Fibroblast of peridontal ligament (primary cell): ENCODE measurements around the gene BBC3.
"Not testable (repeated sequence)": the region's sequence is repeated elsewhere in the genome, so short reads cannot be mapped to it uniquely, and the experiment has no call there.

Source experiments
- DNase-seq: peaks from one replicate; pipeline ENCODE4 v3.0.0-alpha.2; 2010; ENCODE audit errors: extremely low read depth

BBC3 gene, protein sequence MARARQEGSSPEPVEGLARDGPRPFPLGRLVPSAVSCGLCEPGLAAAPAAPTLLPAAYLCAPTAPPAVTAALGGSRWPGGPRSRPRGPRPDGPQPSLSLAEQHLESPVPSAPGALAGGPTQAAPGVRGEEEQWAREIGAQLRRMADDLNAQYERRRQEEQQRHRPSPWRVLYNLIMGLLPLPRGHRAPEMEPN

DNA sequence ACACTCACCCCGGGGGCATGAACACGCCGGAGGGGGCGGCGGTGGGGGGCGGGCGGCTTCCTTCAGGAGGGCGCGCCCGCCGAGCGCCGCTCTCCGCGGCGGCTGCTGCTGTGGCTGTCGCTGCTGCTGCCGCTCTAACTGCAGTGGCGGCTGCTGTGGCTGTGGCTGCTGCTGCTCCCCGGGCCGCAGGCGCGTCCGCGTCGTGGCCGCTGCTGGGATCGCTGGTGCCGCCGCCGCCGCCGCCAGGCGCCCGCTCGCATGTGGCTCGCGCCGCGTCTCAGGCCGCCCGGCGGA lies at the start of gene BBC3:
BBC3 (minus strand) TSS at position 279 of the 294 bp plus-strand sequence. CDS start 2,768 bp downstream, outside the sequence.
- no peak for DNase-seq

DNA sequence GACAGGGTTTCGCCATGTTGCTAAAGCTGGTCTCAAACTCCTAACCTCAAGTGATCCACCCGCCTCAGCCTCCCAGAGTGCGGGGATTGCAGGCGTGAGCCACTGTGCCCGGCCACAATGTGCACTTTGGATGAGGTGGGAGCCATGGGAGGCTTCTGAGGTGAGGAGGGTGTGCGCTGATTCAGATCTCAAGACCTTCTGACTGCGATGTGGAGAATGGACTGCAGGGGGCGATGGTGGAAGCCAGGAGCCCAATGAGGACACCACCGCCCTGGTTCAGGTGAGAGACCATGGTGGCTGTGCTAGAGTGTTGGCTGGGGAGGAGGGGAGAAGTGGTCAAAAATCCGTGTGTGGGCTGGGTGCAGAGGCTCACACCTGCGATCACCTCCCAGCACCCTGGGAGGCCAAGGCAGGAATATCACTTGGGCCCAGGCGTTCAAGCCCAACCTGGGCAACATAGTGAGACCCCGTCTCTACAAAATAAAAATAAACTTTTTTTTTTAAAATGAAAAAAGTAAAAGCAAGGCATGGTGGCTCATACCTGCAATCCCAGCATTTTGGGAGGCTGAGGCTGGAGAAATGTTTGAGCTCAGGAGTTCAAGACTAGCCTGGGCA lies 49.3 kb upstream of the BBC3 start:
- DNase-seq, result no peak

DNA sequence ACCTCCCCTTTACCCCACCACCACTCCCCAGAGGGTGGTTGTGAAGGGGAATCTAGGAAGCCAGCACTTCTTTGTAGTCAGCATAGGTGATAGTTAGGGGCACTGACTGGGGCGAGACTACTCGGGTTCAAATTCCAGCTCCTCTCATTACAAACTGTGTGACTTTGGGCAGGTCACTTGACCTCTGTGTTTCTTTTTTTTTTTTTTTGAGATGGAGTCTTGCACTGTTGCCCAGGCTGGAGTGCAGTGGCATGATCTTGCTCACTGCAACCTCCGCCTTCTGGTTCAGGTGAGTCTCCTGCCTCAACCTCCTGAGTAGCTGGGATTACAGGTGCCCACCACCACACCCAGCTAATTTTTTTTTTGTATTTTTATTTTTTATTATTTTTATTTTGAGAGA lies 45.5 kb upstream of the BBC3 start:
- DNase-seq, result not testable (repeated sequence)

DNA sequence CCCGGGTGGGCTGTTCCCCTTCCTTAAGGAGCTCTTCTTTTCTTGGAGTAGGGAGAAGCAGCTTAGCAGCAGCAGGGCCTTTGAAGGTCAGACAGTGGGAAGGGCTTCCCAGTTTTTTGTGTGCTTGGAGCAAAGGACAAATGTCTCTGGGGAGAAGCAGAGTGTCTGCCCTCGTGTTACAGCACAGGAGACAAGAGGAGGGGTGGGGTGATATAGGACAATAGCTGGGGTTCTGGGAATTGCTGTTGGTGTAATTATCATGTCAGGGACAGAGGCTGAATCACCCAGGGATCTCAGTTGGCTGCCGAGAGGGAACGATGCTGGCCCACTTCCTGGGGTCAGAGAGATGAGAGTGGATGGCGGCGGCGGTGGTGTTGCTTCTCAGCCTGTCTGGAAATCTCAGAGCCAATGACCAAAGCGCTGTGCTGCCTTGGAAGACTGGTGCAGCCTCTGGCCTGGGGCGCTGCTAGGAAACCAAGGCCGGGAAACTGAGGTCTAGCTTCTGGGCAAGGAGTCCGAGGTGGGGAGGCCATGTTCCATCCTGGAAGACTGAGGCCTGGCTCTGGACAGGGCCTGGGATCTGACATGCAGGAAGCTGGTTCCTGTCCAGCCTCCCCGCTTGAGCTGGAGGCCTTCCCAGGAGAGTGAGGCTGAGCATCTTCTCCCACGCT lies 44.9 kb upstream of the BBC3 start:
- DNase-seq, result peak; percentile 41

DNA sequence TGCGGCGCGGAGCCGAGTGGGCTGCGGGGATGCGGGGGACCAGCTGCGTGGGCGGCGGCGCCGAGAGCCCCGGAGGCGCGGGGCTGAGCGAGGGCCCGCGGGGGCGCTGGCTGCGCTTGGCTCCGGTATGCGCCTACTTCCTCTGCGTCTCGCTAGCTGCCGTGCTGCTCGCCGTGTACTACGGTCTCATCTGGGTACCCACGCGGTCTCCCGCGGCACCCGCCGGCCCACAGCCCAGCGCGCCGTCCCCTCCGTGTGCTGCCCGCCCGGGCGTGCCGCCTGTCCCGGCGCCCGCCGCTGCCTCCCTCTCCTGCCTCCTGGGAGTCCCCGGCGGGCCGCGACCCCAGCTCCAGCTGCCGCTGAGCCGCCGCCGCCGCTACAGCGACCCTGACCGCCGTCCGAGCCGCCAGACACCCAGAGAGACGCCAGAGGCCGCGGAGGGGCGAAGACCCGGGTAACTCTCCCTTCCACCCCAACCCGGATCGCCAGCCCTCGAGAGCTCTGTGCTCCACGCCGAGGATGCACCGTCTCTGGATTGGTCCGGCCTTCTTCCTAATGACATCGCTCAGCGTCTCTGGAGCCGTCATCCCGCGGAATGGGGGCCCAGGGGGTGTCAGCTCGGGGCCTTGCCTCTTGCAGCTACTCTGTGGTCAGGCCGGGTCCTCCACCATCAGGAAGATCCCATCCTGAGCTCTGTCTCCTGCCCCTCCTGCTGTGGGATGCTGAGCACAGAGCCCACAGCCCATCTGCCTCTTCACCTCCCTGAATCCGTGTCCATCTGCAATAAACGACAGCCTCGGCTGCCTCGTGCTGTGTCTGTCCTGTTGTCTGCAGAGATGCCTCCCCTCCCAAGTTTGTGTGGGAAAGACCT lies 44.1 kb upstream of the BBC3 start:
- DNase-seq, result peak; percentile 15

DNA sequence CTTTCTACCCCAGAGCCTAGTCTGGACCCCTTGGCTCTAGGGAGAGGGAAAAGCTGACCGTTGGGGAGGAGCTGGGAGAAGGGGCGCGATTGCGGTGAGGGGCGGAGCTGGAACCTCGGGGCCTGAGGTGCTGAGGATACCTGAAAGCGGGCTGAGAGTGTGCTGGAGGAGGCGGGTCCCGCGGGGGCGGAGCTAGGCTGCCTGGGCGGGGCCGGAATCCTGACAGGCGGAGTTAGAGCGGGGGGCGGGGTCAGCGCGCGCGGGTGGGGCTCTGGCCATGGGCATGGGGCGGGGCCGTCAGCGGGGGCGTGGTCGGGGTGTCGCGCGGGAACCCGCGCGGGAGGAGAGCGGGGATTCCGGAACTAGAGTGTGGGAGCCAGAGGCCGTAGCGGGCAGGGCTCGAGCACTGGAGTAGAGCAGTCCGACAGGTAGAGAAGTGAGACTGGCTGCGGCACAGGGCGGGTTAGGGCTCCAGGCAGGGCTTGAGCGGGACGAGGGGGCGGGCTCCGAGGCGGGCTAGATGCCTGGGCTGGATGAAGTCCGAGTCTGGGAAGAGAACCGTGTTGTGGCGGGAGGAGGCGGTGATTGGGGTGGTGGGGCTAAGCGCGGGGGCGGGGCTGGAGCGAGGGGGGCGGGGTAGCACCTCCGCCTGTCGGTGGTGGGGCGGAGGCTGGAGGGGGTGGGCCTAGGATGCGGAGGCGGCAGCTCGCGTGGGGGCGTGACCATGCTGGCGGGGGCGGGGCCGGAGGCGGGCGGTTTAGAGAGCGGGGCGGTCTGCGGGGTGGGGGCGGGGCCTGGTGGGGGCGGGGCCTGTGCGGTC lies 43.3 kb upstream of the BBC3 start, which contains the start of gene INAFM1:
INAFM1 (plus strand) TSS at position 815 of the 820 bp plus-strand sequence. CDS start 35 bp downstream, outside the sequence.
- peak; percentile 88 for DNase-seq

DNA sequence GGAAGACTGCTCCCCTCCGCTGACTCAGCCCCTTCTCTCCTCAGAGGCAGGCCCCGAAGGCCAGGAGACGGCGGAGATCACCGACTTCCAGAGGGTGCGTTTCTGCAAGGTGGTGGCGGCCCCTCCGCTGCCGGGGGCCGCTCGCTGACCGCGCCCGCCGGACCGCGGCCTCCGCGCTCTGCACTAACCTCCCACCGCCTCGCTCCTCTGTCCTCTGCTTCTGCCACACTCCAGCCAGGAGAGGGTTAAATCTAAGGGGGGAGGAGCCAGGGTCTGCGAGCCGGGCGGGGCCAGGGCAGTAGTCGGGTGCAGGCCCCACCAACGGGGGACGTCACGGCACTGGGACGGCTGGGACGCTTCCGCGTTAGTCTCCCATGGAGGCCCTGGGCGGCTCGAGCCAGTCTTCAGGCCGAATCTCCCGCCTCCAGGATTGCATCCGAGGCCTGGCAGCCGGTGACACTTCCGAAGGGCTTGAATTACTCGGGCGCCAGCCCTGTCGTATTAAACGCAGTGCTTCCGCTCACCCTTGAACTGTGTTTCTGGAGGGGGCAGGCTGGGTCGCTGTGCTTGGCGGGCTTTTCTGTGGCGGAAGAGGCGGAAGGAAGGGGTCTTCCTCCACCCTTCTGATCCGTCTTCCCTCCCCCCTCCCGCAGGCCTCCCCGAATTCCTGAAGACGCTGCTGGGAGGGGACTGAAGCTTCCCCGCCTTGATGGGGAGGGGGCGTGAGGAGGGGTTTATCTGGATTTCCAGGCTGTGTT lies 42.5 kb upstream of the BBC3 start:
- peak; percentile 88 for DNase-seq

DNA sequence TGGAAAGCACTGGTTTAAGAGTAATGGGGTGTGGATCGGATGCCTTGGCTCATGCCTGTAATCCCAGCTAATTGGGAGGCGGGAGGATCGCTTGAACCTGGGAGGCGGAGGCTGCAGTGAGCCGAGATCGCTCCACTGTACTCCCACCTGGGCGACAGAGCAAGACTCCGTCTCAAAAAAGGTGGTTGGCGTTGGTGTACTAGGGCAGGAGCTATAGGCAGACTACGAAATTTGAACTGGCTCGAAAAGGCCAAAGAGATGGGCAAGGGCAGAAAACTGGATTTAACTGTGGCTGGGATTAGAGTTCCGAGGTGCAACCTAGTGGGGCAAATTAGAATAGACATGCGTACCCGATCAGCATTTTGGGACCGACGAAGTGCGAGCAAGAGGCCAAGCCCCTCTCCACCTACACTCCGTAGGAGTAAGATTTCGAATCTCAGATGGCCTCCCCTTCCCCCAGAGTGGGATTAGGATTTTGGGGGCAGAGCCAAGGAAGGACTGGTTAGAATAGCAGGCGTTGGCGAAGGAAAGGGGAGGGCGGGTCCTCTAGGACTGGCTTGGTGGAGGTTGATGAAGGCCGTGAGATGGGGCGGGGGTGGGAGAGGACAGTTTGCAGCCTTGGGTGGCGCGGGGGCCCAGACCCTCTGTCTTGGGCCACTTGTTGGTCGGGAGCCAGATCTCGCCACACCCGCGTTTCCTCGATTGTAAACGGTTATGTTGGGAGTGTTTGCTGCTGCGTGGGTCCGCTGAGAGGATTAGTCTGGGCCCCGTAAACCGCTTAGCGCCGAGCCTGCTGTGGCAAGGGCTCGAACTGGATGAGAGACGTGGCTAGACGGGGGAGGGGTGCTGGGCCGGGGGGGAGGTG lies 41.7 kb upstream of the BBC3 start:
- DNase-seq, result peak; percentile 23

DNA sequence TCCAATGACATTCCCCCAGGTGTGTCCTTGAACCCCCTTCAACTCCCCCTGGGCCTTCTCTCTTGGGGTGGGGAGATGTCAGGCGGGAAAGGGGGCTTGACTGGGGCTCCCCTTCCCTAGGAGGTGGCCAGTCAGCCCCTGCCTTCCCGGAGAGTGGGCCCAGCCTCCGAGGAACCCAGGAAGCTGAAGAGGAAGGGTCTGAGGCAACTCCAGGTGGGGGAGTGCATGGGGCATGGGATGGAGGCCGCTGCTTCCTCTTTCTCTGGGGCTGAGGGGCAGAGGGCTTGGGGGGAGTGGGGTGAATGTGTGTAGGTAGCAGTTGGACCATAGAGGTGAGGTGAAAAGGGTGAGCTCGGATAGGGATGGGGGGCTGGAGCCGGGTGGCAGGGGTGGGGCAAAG lies 41.0 kb upstream of the BBC3 start:
- DNase-seq, result no peak

DNA sequence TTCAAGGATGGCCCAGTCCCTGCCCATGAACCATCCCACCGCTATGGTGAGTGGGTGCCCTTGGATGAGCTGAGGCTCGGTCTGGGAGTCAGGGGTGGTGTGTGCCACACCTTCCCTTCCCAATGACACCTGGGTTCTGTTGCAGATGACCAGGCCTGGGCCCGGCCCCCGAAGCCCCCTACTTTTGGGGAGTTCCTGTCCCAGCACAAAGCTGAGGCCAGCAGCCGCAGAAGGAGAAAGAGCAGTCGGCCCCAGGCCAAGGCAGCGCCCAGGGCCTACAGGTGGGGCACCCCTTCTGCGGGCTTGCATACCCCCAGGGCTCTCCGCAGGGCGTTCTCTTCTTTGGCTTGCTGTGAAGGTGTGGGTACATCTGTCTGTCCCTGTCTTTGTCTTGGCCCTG lies 39.4 kb upstream of the BBC3 start:
- no peak for DNase-seq

DNA sequence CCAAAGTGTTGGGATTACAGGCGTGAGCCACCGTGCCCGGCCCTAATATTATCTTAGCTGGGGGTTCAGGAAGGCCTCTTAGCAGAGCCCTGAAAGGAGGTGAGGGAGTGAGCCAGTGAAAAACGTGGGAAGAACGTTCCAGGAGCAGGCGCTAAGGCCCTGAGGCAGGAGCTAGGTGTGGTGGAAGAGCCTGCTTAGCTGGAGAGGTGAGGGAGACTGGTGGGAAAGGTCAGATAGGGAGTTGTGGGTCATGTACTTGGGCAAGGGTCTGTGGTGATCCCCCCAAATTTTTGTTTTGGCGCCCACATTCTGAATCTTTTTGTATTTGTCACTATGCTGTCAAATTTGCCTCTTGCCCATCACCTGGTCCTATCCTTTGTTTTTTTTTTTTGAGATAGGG lies 38.6 kb upstream of the BBC3 start:
- DNase-seq, result no peak

DNA sequence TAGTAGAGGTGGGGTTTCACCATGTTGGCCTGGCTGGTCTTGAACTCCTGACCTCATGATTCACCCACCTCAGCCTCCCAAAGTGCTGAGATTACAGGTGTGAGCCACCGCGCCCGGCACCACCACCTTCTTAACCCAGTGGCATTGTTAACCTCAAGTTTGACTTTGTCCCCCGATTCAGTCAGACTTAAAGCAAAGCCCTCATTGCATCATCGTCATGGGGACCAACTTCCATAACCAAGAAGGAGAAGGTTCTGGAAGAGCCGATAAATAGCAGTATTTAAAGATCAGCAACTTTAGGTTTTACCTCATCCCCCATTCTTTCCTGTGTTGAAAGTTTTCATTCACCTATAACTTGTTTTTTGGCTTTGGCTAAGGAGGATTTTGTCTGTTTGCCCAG lies 37.0 kb upstream of the BBC3 start:
- DNase-seq, result no peak

DNA sequence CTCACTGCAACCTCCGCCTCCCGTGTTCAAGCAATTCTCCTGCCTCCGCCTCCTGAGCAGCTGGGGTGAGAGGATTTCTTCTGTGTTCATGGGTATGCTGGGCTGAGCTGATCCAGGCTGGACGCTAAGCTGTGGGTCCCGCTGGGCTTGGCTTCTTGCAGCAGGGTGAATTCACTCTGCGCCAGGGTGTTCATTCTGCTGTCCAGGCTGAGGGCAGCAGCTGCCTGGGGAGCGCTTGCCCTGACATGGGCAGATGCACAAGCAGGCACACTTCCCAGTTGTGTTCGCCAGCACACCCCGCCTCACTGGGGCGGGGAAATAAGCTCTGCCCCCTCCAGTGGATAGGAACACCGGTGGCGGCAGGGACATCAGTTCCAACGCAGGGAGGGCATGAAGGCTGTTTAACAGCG lies 36.4 kb upstream of the BBC3 start:
- DNase-seq, result no peak

DNA sequence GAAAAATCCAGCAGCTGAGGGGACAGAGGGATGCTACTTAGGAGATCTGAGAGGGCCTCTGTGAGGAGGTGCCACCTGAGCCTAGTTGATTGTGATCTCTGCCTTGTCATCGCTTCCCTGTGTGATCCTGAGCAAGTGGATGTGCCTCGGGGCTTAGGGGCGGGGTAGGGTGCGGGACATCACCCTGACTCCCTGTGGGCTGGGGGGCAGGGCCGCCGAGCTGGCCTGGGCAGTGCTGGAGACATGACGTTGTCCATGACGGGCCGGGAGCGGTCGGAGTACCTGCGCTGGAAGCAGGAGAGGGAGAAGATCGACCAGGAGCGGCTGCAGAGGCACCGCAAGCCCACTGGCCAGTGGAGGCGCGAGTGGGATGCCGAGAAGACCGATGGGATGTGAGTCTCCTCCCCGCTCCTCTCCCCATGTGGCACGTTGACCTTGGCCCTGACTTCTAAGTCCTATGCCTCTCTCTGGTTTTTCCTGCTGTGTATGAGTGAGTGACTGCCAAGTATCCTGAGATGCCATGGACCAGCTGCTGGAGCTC lies 35.5 kb upstream of the BBC3 start:
- DNase-seq, result no peak

DNA sequence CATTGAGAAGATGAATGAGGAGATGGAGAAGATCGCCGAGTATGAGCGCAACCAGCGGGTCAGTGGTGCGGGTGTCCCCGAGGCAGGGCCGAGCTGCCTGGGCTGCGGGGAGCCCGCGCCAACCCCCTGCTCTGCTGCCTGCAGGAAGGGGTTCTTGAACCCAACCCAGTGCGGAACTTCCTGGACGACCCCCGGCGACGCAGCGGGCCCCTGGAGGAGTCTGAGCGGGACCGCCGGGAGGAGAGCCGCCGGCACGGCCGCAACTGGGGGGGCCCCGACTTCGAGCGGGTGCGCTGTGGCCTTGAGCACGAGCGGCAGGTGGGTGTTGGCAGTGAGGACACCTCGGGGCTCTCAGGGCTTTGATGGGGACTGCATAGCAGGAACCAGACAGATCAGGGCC lies 33.6 kb upstream of the BBC3 start:
- no peak for DNase-seq

DNA sequence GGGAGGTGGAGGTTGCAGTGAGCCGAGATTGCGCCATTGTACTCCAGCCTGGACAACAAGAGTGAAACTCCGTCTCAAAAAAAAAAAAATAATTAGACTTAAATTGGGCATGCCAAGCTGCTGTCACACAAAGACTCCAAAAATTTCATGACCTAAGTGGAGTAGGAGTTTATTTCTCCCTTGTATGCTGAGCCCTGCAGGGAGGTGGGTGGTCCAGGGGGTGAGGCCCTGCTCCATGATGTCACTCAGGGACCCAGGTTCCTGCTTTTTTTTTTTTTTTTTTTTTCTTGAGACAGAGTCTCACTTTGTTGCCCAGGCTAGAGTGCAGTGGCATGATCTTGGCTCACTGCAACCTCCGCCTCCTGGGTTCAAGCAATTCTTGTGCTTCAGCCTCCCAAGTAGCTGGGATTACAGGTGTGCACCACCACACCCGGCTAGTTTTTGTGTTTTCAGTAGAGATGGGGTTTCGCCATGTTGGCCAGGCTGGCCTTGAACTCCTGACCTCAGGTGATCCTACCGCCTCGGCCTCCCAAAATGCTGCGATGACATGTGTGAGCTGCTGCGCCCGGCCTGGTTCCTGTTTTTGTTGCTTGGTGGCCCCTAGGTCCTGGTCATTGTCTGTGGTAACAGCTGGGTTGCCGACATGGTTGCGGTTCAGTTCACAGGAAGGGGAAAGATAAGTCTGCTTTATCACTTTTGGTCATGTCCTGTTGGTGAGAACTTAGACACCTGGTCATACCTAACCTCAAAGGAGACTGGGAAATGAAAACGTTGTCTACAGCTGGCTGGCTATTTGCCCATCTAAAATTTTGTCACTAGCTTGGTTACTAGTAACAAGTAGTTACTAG lies 31.2 kb upstream of the BBC3 start:
- not testable (repeated sequence) for DNase-seq

DNA sequence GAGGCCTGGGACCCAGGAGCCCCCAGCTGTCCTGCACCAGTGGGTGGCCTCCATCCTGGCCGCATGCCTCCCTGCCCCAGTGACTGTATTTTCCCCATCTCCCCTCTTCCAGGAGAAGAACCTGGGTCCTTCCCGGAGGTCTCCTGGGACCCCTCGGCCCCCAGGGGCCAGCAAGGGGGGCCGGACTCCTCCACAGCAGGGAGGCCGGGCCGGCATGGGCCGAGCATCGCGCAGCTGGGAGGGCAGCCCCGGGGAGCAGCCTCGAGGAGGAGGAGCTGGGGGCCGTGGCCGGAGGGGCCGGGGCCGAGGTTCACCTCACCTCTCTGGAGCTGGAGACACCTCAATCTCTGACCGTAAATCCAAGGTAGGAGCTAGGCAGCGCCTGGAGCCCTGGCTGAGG lies 29.5 kb upstream of the BBC3 start:
- no peak for DNase-seq

DNA sequence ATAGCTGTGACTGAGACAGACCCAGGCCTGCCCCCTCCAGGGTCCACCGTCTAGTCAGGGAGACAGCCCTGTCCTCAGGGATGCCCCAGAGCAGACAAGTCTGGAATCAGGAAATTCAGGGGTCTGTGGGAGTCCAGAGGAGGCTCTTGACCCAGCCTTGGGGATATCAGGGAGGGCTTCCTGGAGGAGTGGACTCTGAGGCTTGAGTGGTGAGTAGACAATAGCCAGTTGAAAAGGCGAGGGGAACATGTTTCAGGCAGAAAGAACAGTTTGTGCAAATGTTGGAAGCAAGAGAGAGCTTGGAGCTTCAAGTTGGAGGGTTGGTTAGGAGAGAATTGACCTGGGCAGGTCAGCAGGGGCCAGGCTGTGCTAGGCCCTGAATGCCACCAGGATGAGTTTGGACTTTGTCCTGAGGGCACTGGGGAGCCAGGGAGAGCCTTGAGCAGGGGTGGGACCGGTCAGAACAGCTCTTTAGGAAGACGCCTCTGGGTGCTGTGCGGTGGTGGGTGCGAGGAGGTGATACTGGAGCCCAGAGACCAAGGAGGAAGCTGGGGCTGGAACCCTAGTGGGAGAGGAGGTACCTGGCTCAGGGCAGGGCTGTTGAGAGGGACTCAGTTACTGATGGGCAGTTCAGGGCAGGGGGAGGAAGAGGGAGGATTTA lies 28.0 kb upstream of the BBC3 start:
- DNase-seq, result no peak
